HG02981 (cell line): Measurements from ENCODE around the gene AKAP12.

Source experiments
- ATAC-seq: cut with Tn5 transposase; IDR thresholded peaks from one replicate; pipeline ENCODE4 v1.9.1; 2021; ENCODE audit warnings: mild to moderate bottlenecking, moderate library complexity; ENCODE audit not compliant: unreplicated experiment

AKAP12 gene

GRCh38 chr6:151239603-151240035 is at the start of gene AKAP12:
Gene AKAP12 (plus strand): TSS chr6:151239967. CDS start chr6:151240563, 596 bp downstream.
- ATAC-seq: no peak

- ATAC-seq: no peak
Observed at GRCh38 chr6:151191527-151191926, 48.2 kb upstream of the AKAP12 start.

- ATAC-seq: no peak
Observed at GRCh38 chr6:151196555-151196954, 43.2 kb upstream of the AKAP12 start.

GRCh38 chr6:151197556-151197955 is 42.2 kb upstream of the AKAP12 start:
- no peak for ATAC-seq

- no peak for ATAC-seq
Observed at GRCh38 chr6:151199991-151200390, 39.8 kb upstream of the AKAP12 start.

- no peak for ATAC-seq
Observed at GRCh38 chr6:151205721-151206600, 33.8 kb upstream of the AKAP12 start.

GRCh38 chr6:151207674-151208073 is 32.1 kb upstream of the AKAP12 start:
- ATAC-seq: no peak

- no peak for ATAC-seq
Observed at GRCh38 chr6:151209071-151209831, 30.5 kb upstream of the AKAP12 start.

GRCh38 chr6:151211075-151211474 is 28.7 kb upstream of the AKAP12 start:
- ATAC-seq: no peak

- ATAC-seq: no peak
Observed at GRCh38 chr6:151213352-151213751, 26.4 kb upstream of the AKAP12 start.

GRCh38 chr6:151215999-151216398 is 23.8 kb upstream of the AKAP12 start:
- no peak for ATAC-seq

- ATAC-seq: no peak
Observed at GRCh38 chr6:151216804-151217203, 23.0 kb upstream of the AKAP12 start.

- ATAC-seq: no peak
Observed at GRCh38 chr6:151219192-151219591, 20.6 kb upstream of the AKAP12 start.

- no peak for ATAC-seq
Observed at GRCh38 chr6:151224076-151224475, 15.7 kb upstream of the AKAP12 start.

GRCh38 chr6:151225919-151226318 is 13.8 kb upstream of the AKAP12 start:
- no peak for ATAC-seq

GRCh38 chr6:151228788-151229400 is 10.9 kb upstream of the AKAP12 start:
- ATAC-seq: no peak

GRCh38 chr6:151229401-151230276 is 10.1 kb upstream of the AKAP12 start:
- ATAC-seq: no peak

GRCh38 chr6:151230277-151230577 is 9.5 kb upstream of the AKAP12 start:
- ATAC-seq: no peak

GRCh38 chr6:151232899-151233298 is 6.9 kb upstream of the AKAP12 start:
- ATAC-seq: no peak

- ATAC-seq: no peak
Observed at GRCh38 chr6:151233731-151234130, 6.0 kb upstream of the AKAP12 start.
